HepG2 (cell line): ENCODE data around the gene EIF4H.

Experiments used
- CBX2 ChIP-seq, 2 experiments: fragments of 200-600 bp in 1 of 2; sonication (generic); formaldehyde crosslinking in 1 of 2; IDR thresholded peaks; 2 replicates each; pipeline versions ENCODE4 v1.7.0 to v1.8.1; 2018 to 2022; ENCODE audit warnings: low read depth in 2 of 2, low read length in 1 of 2, mild to moderate bottlenecking in 1 of 2, missing genetic modification reagents in 1 of 2
- EZH2 ChIP-seq: conservative IDR thresholded peaks from 2 replicates; pipeline ENCODE4 v1.6.1; 2012; ENCODE audit warnings: mild to moderate bottlenecking, low read depth, low read length, moderate library complexity
- NR2F1 ChIP-seq, 2 experiments: fragments of 450-650 bp in 1 of 2; formaldehyde crosslinking in 1 of 2; IDR thresholded peaks; 2 replicates each; pipeline versions ENCODE4 v1.5.0 to v1.6.1; 2016 to 2020; ENCODE audit warnings: mild to moderate bottlenecking in 1 of 2, missing compliant biosample characterization in 1 of 2, missing genetic modification reagents in 1 of 2, moderate library complexity in 1 of 2
- SUZ12 ChIP-seq: fragments of 150-350 bp; IDR thresholded peaks from 2 replicates; pipeline ENCODE4 v1.6.1; 2014; ENCODE audit warnings: low read depth, low read length
- ZBTB4 ChIP-seq: sonication (generic); formaldehyde crosslinking; IDR thresholded peaks from 2 replicates; pipeline ENCODE4 v1.4.0; 2020; ENCODE audit warnings: missing genetic modification reagents, mild to moderate bottlenecking, borderline replicate concordance
- TF ChIP-seq, protein P1 (sequence below), 2 experiments: IDR thresholded peaks; 2 replicates each; pipeline ENCODE4 v1.6.1; 2011 to 2012; ENCODE audit warnings: low read length in 2 of 2, borderline replicate concordance in 1 of 2, low read depth in 1 of 2, mild to moderate bottlenecking in 1 of 2, moderate library complexity in 1 of 2

DNA sequence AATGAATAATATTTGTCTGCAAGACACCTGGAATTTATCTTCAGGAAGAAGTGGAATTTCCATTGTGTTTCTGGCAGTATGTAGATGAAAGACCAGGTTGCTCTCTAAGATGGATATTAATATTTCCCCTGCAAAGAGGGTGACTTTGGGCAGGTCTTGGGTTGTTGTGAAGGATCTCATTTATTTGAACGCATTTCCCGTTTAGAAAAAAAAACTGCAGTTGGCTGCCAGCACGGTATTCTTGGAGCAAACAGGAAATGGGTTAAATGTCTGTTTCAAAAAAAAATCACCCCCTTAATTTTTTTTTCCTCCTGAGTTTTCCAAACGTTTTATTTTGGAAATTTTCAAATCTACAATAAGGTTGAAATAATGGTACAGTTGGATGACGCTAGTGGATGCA lies 11.5 kb downstream of the EIF4H start:
- no peak for TF ChIP-seq ZBTB4 (CRISPR knock-in tag)
- TF ChIP-seq EZH2, result no peak
- no peak for TF ChIP-seq CBX2 (IDR thresholded peaks at IDR 0.05; ENCODE audit: low read depth, low read length)
- no peak for TF ChIP-seq CBX2 (CRISPR knock-in tag; IDR thresholded peaks at IDR 0.05; ENCODE audit: low read depth)
- TF ChIP-seq NR2F1 (CRISPR knock-in tag; IDR thresholded peaks at IDR 0.05), result no peak
- TF ChIP-seq, protein P1, sequence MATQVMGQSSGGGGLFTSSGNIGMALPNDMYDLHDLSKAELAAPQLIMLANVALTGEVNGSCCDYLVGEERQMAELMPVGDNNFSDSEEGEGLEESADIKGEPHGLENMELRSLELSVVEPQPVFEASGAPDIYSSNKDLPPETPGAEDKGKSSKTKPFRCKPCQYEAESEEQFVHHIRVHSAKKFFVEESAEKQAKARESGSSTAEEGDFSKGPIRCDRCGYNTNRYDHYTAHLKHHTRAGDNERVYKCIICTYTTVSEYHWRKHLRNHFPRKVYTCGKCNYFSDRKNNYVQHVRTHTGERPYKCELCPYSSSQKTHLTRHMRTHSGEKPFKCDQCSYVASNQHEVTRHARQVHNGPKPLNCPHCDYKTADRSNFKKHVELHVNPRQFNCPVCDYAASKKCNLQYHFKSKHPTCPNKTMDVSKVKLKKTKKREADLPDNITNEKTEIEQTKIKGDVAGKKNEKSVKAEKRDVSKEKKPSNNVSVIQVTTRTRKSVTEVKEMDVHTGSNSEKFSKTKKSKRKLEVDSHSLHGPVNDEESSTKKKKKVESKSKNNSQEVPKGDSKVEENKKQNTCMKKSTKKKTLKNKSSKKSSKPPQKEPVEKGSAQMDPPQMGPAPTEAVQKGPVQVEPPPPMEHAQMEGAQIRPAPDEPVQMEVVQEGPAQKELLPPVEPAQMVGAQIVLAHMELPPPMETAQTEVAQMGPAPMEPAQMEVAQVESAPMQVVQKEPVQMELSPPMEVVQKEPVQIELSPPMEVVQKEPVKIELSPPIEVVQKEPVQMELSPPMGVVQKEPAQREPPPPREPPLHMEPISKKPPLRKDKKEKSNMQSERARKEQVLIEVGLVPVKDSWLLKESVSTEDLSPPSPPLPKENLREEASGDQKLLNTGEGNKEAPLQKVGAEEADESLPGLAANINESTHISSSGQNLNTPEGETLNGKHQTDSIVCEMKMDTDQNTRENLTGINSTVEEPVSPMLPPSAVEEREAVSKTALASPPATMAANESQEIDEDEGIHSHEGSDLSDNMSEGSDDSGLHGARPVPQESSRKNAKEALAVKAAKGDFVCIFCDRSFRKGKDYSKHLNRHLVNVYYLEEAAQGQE (IDR thresholded peaks at IDR 0.05; ENCODE audit: borderline replicate concordance in 1 of 2, low read depth in 1 of 2, low read length in 2 of 2), result no peak
- TF ChIP-seq SUZ12, result no peak
